ENCODE data around the gene LIMS1. TPM values are rescaled to one million over a fixed set of nuclear protein-coding genes. Genes with fewer than 3 reads are reported as not detected.

LIMS1 gene
- total RNA-seq, 1 experiment from 2014 or later: 56.2 TPM

GRCh38 chr2:108614043-108614545 lies 79.8 kb downstream of the LIMS1 start:
- H3K4me1 ChIP-seq (ENCODE audit: control insufficient read depth in 1 of 2, insufficient read depth in 2 of 2, low read length in 2 of 2): peaks cover 13 to 19% of the 10 kb centered on the region in 2 experiments
- POLR2A ChIA-PET: no interaction called here
- H3K4me2 ChIP-seq (ENCODE audit: low read length): no peak overlapping the region
- RAD21 ChIA-PET (ENCODE audit: low non-redundant PET in 1 of 2, low total read pairs in 2 of 2, uncharacterized antibody in 2 of 2, unreplicated experiment in 2 of 2): no interaction called here
- CTCF ChIA-PET: no interaction called here
- H3K36me3 ChIP-seq (ENCODE audit: control insufficient read depth in 1 of 2, insufficient read depth in 2 of 2, low read length in 2 of 2): no peaks in the 10 kb centered on the region
- H3K27ac ChIP-seq (ENCODE audit: low read depth, low read length): no peak overlapping the region
- no peak overlapping the region for H3K4me3 ChIP-seq (replicated peaks in 1 of 2; ENCODE audit: low read depth in 1 of 2, low read length in 2 of 2)
- no peaks in the 10 kb centered on the region for H3K9me3 ChIP-seq (ENCODE audit: control insufficient read depth in 1 of 2, insufficient read depth in 1 of 2, low read depth in 1 of 2, low read length in 2 of 2)
- ATAC-seq (no peak), DNase-seq (ENCODE audit: low read depth, low spot score) (no peak)
- no peak for TF ChIP-seq FOSL1 (IDR thresholded peaks at IDR 0.05; ENCODE audit: low read depth)
- TF ChIP-seq EZH2phosphoT487 (IDR thresholded peaks at IDR 0.05; ENCODE audit: borderline replicate concordance): no peak
- TF ChIP-seq ZBTB33 (IDR thresholded peaks at IDR 0.05; ENCODE audit: extremely low read depth, insufficient replicate concordance, low read length): no peak
- no peak for TF ChIP-seq MAX (IDR thresholded peaks at IDR 0.05)
- no peak for TF ChIP-seq RAD21 (IDR thresholded peaks at IDR 0.05; ENCODE audit: low read depth)
- TF ChIP-seq YY1 (IDR thresholded peaks at IDR 0.05; ENCODE audit: extremely low read depth, insufficient replicate concordance, low read depth, low read length): no peak
- no peak for TF ChIP-seq SIN3A (IDR thresholded peaks at IDR 0.05; ENCODE audit: low read depth)
- no peak for TF ChIP-seq EGR1 (IDR thresholded peaks at IDR 0.05; ENCODE audit: low read depth)
- TF ChIP-seq SRF (IDR thresholded peaks at IDR 0.05; ENCODE audit: low read depth): no peak
- no peak for TF ChIP-seq JUND (IDR thresholded peaks at IDR 0.05)
- TF ChIP-seq CEBPB (IDR thresholded peaks at IDR 0.05; ENCODE audit: low read depth): no peak
- TF ChIP-seq POLR2AphosphoS5 (IDR thresholded peaks at IDR 0.05; ENCODE audit: low read depth, low read length): no peak
- TF ChIP-seq TCF7L2 (IDR thresholded peaks at IDR 0.05; ENCODE audit: borderline replicate concordance, extremely low read depth, insufficient read depth, insufficient read length): no peak
- TF ChIP-seq EZH2 (IDR thresholded peaks at IDR 0.05): no peak
- no peak for TF ChIP-seq POLR2A (IDR thresholded peaks at IDR 0.05; ENCODE audit: borderline replicate concordance, extremely low read depth, insufficient read depth, insufficient read length)
- no peak for TF ChIP-seq CBX3 (IDR thresholded peaks at IDR 0.05; ENCODE audit: low read depth)
- TF ChIP-seq, protein P1, sequence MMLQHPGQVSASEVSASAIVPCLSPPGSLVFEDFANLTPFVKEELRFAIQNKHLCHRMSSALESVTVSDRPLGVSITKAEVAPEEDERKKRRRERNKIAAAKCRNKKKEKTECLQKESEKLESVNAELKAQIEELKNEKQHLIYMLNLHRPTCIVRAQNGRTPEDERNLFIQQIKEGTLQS (IDR thresholded peaks at IDR 0.05): no peak
- H2AFZ ChIP-seq (ENCODE audit: low read depth, low read length, poor library complexity, severe bottlenecking): no peak overlapping the region
- BruUV-seq (replicated peaks): no TSS peak
- H3K9ac ChIP-seq (ENCODE audit: low read length): no peak overlapping the region
- H3K9me2 ChIP-seq (ENCODE audit: insufficient read depth): no peaks in the 10 kb centered on the region
- no peaks in the 10 kb centered on the region for H3K27me3 ChIP-seq (ENCODE audit: insufficient read depth, low read length)
- H4K20me1 ChIP-seq (ENCODE audit: insufficient read depth): no peaks in the 10 kb centered on the region
- intact Hi-C loops (cut with micrococcal nuclease): no loop called here
- H3K79me2 ChIP-seq (ENCODE audit: insufficient read depth, low read length): peaks cover 40% of the 10 kb centered on the region
